ENCODE results near the gene TSPAN5.

TSPAN5 gene

GRCh38 chr4:98433691-98434090, 224.7 kb downstream of the TSPAN5 start:
- Histone ChIP-seq H3K27ac (ENCODE audit: low read depth, low read length) (no peak overlapping the region), H3K36me3 (ENCODE audit: insufficient read depth, low read length) (peaks cover 24% of the 10 kb centered on the region; the same call in 1 of the 2 replicates), H3K4me1 (ENCODE audit: control insufficient read depth, insufficient read depth, low read length, unreplicated experiment) (peaks cover 19% of the 10 kb centered on the region), H3K79me2 (ENCODE audit: control insufficient read depth, insufficient read depth, low read length, unreplicated experiment) (no peaks in the 10 kb centered on the region), H3K27me3 (ENCODE audit: insufficient read depth, low read length) (no peaks in the 10 kb centered on the region), H2AFZ (ENCODE audit: low read length, unreplicated experiment) (no peak overlapping the region), H3K4me3 (ENCODE audit: low read depth, low read length) (no peak overlapping the region)

DNA sequence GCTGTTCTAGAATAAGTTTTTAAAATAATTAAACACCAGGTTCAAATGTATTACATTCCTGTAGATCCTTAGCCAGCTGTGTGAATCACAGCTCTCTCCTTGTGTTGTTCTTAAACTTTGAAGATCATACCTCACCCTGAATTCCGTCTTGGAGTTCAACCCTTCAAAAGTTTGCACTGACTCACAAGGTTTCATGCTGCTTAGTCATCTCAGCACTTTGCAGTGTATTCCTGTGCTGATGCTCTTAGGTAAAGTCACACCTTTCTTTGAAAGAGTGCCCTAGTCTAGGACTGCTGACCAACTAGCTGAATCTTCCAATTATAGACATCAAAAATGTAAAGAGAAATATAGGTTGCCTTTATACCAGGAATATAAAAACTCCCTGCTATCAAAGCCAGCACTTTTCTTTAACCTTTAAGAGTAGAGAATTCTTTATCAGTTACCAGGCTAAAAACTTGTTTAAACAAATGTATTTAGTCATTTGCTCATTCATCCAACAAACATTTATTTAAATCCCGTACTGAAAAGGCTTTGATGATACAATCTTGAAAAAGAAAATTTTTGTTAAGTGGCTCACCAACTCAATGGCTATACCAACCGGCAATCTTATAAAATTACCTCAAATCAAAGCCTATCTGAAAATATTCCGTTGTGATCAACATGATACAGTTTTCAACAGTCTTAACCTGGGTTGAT, 227.6 kb downstream of the TSPAN5 start:
- Histone ChIP-seq H3K79me2 (ENCODE audit: control insufficient read depth, insufficient read depth, low read length, unreplicated experiment) (no peaks in the 10 kb centered on the region), H3K27me3 (ENCODE audit: insufficient read depth, low read length) (no peaks in the 10 kb centered on the region), H2AFZ (ENCODE audit: low read length, unreplicated experiment) (no peak overlapping the region), H3K4me3 (ENCODE audit: low read depth, low read length) (no peak overlapping the region; the same call in 1 of the 2 replicates), H3K27ac (ENCODE audit: low read depth, low read length) (peak overlapping the region; percentile 64), H3K36me3 (ENCODE audit: insufficient read depth, low read length) (0 out of 2 replicates have a peak, but pooled peaks cover 3% of the 10 kb centered on the region), H3K4me1 (ENCODE audit: control insufficient read depth, insufficient read depth, low read length, unreplicated experiment) (peaks cover 19% of the 10 kb centered on the region)

- H3K79me2 ChIP-seq (ENCODE audit: control insufficient read depth, insufficient read depth, low read length, unreplicated experiment) = no peaks in the 10 kb centered on the region
- H3K27me3 ChIP-seq (ENCODE audit: insufficient read depth, low read length) = no peaks in the 10 kb centered on the region
- H3K4me1 ChIP-seq (ENCODE audit: control insufficient read depth, insufficient read depth, low read length, unreplicated experiment) = no peaks in the 10 kb centered on the region
- H3K36me3 ChIP-seq (ENCODE audit: insufficient read depth, low read length) = peaks cover 34% of the 10 kb centered on the region
- H3K27ac ChIP-seq (ENCODE audit: low read depth, low read length) = no peak overlapping the region
- H2AFZ ChIP-seq (ENCODE audit: low read length, unreplicated experiment) = no peak overlapping the region
- H3K4me3 ChIP-seq (ENCODE audit: low read depth, low read length) = no peak overlapping the region
Observed at GRCh38 chr4:98423009-98423408, 235.4 kb downstream of the TSPAN5 start.

DNA sequence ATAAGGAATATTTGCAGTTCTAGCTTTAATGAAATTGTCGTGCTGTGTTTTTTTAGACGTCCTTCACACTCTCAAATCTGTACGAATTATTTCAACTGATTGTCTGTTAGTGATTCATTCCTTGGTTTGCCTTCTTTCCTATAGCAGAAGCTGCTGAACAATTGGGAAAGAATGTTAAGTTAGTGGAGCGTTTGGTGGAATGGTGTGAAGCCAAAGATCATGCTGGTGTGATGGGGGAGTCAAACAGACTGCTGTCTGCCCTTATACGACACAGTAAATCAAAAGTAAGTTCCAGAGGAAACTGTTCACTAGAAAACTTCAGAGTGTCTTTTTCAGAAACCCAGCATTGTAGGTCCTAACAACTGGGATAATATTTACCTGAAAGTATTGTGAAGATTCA, 237.3 kb downstream of the TSPAN5 start:
- no peaks in the 10 kb centered on the region for H3K27me3 ChIP-seq (ENCODE audit: insufficient read depth, low read length)
- H2AFZ ChIP-seq (ENCODE audit: low read length, unreplicated experiment) = no peak overlapping the region
- peaks cover 45% of the 10 kb centered on the region for H3K36me3 ChIP-seq (ENCODE audit: insufficient read depth, low read length)
- no peak overlapping the region for H3K4me3 ChIP-seq (ENCODE audit: low read depth, low read length)
- no peaks in the 10 kb centered on the region for H3K79me2 ChIP-seq (ENCODE audit: control insufficient read depth, insufficient read depth, low read length, unreplicated experiment)
- H3K27ac ChIP-seq (ENCODE audit: low read depth, low read length) = no peak overlapping the region
- no peaks in the 10 kb centered on the region for H3K4me1 ChIP-seq (ENCODE audit: control insufficient read depth, insufficient read depth, low read length, unreplicated experiment)

Measured in ACC112 (cell line).